G401.6 (cell line): ENCODE data around the gene SELE.

Experiments used
- FAIRE-seq: peaks from 2 replicates; lab custom pipeline; 2012; peaks lifted over from hg19 to GRCh38; lab: Jason Lieb, UNC

SELE gene

GRCh38 chr1:169733924-169734323 lies at the start of gene SELE:
Gene SELE, minus strand, starts transcription at chr1:169734079. Its CDS starts 467 bp downstream, at chr1:169733612.
- no peak for FAIRE-seq

- no peak for FAIRE-seq
Measured at GRCh38 chr1:169782596-169782995, 48.7 kb upstream of the SELE start.

GRCh38 chr1:169779970-169780369 lies 46.1 kb upstream of the SELE start:
- FAIRE-seq, result no peak

- no peak for FAIRE-seq
Measured at GRCh38 chr1:169779150-169779549, 45.3 kb upstream of the SELE start.

GRCh38 chr1:169776440-169776839 lies 42.6 kb upstream of the SELE start:
- FAIRE-seq, result no peak

GRCh38 chr1:169768161-169768560 lies 34.3 kb upstream of the SELE start:
- FAIRE-seq, result no peak

GRCh38 chr1:169765580-169766331 lies 31.9 kb upstream of the SELE start:
- FAIRE-seq, result no peak

GRCh38 chr1:169764919-169765318 lies 31.0 kb upstream of the SELE start:
- no peak for FAIRE-seq

GRCh38 chr1:169762699-169763098 lies 28.8 kb upstream of the SELE start:
- FAIRE-seq, result no peak

- no peak for FAIRE-seq
Measured at GRCh38 chr1:169759038-169759437, 25.2 kb upstream of the SELE start.

GRCh38 chr1:169753549-169753948 lies 19.7 kb upstream of the SELE start:
- peak; percentile 6 for FAIRE-seq

GRCh38 chr1:169750041-169750440 lies 16.2 kb upstream of the SELE start:
- no peak for FAIRE-seq

GRCh38 chr1:169746550-169746949 lies 12.7 kb upstream of the SELE start:
- FAIRE-seq, result no peak

GRCh38 chr1:169745015-169745861 lies 11.4 kb upstream of the SELE start:
- FAIRE-seq, result no peak

GRCh38 chr1:169741666-169742394 lies 8.0 kb upstream of the SELE start:
- no peak for FAIRE-seq

- FAIRE-seq, result no peak
Measured at GRCh38 chr1:169739980-169740379, 6.1 kb upstream of the SELE start.

- FAIRE-seq, result no peak
Measured at GRCh38 chr1:169731446-169731845, 2.4 kb downstream of the SELE start.

GRCh38 chr1:169729991-169730390 lies 3.9 kb downstream of the SELE start:
- FAIRE-seq, result no peak

- FAIRE-seq, result no peak
Measured at GRCh38 chr1:169727307-169727706, 6.6 kb downstream of the SELE start.

- FAIRE-seq, result no peak
Measured at GRCh38 chr1:169726851-169727250, 7.0 kb downstream of the SELE start.

- no peak for FAIRE-seq
Measured at GRCh38 chr1:169725930-169726329, 7.9 kb downstream of the SELE start.

- FAIRE-seq, result no peak
Measured at GRCh38 chr1:169724168-169724567, 9.7 kb downstream of the SELE start.

- FAIRE-seq, result no peak
Measured at GRCh38 chr1:169723763-169724162, 10.1 kb downstream of the SELE start.
